ENCODE data around the gene ARHGEF11.
A peak's percentile ranks its signal among the peaks of the same experiment; 100 is the strongest.

The ARHGEF11 gene

GRCh38 chr1:156927215-156928042 is 118.1 kb downstream of the ARHGEF11 start:
- DNase-seq = peak; percentile 72 to 88 (median 79)

GRCh38 chr1:156926695-156927094 is 118.8 kb downstream of the ARHGEF11 start:
- peak; percentile 24 to 47 (median 35) for DNase-seq

- peak; percentile 44 to 68 (median 56) for DNase-seq
Observed at GRCh38 chr1:156926175-156926574, 119.4 kb downstream of the ARHGEF11 start.

- DNase-seq = no peak
Observed at GRCh38 chr1:156925154-156926010, 120.2 kb downstream of the ARHGEF11 start.

GRCh38 chr1:156924478-156925153 is 120.9 kb downstream of the ARHGEF11 start:
- no peak for DNase-seq

GRCh38 chr1:156923670-156924477 is 121.7 kb downstream of the ARHGEF11 start:
- no peak for DNase-seq

GRCh38 chr1:156922986-156923669 is 122.4 kb downstream of the ARHGEF11 start:
- DNase-seq = no peak

- DNase-seq = no peak
Observed at GRCh38 chr1:156921053-156921529, 124.5 kb downstream of the ARHGEF11 start.

GRCh38 chr1:156920233-156921052 is 125.1 kb downstream of the ARHGEF11 start, which contains the start of gene LRRC71:
Gene LRRC71 (plus strand): TSS chr1:156920632. CDS start chr1:156920804, 172 bp downstream.
- peak; percentile 88 to 96 (median 93) for DNase-seq

GRCh38 chr1:156914440-156914856 is 131.1 kb downstream of the ARHGEF11 start:
- no peak for DNase-seq

GRCh38 chr1:156913809-156914387 is 131.6 kb downstream of the ARHGEF11 start:
- DNase-seq = no peak

GRCh38 chr1:156912861-156913808 is 132.4 kb downstream of the ARHGEF11 start:
- no peak for DNase-seq

- DNase-seq = no peak
Observed at GRCh38 chr1:156912310-156912709, 133.2 kb downstream of the ARHGEF11 start.

GRCh38 chr1:156911577-156912298 is 133.8 kb downstream of the ARHGEF11 start:
- DNase-seq = peak; percentile 51 to 64 (median 63)

GRCh38 chr1:156910309-156910782 is 135.2 kb downstream of the ARHGEF11 start:
- peak; percentile 40 to 63 (median 40) for DNase-seq

- DNase-seq = no peak
Observed at GRCh38 chr1:156909671-156910070, 135.9 kb downstream of the ARHGEF11 start.

- no peak for DNase-seq
Observed at GRCh38 chr1:156908955-156909354, 136.6 kb downstream of the ARHGEF11 start.

- no peak for DNase-seq
Observed at GRCh38 chr1:156908541-156908940, 137.0 kb downstream of the ARHGEF11 start.

All from suppressor macrophage treated with lipopolysaccharide for 1 hour (primary cell).